ENCODE measurements around the gene ACSL6. TPM values are rescaled to one million over a fixed set of nuclear protein-coding genes. Genes with fewer than 3 reads are reported as not detected.

Gene ACSL6
- total RNA-seq, 2 experiments from 2014 or later: 3.3 to 4.7 TPM

DNA sequence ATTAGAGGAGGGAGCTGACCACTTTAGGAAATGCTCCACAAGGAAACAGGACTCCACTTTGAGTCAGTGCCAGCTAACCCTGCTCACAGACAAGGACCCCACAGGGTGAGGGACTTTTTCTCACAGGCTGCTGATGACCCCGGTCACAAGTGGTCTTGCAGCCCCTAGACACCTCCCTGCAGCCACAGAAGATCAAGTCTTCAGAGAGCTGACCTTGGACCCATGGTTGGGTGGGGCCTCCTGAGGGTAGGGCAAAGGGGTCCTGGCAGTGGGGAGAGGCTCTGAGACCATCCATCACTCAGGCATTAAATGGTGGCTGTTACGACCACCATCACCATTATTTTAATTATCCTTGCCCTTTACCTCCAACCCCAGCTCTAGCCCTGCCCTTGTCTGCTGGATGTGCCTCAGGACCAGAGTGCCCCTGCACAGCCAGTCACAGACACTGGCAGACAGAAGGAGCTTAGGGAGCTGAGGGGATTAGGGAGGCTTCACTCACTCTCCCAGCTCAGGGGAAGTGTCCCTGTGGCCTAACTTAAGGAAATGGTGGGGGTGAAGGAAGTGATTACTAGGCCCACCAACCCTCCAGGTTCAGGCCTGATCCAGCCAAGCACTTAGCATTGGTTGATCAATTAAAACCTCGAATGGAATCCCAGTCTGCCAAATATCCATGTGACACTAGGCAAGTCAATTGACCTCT lies 1.6 kb downstream of the ACSL6 start:
- Mint-ChIP-seq H3K36me3 (ENCODE audit: low read depth) (no peaks in the 10 kb centered on the region), H3K27me3 (peaks cover 29% of the 10 kb centered on the region), H3K27ac (no peak overlapping the region), H3K4me1 (ENCODE audit: low read depth) (peaks cover 21% of the 10 kb centered on the region), H3K9me3 (no peaks in the 10 kb centered on the region), H3K4me3 (peak overlapping the region; percentile 68)
- ChIA-PET POLR2A (interaction anchor here (0.8 to 1.6 kb wide), 2 partner anchors 10 to 11 kb away, joined by 5 read pairs; no protein-coding TSS in a partner anchor), CTCF (interaction anchor here (1.0 to 7.2 kb wide), 7 partner anchors 11 to 587 kb away, joined by 3 to 143 read pairs (median 22); partner anchors contain the start of gene IL3)
- intact Hi-C loops (cut with micrococcal nuclease): loop anchor here (10.0 kb wide), 1 partner anchor 585 kb away; no protein-coding TSS in a partner anchor
- ATAC-seq (no peak), DNase-seq (no peak)
- TF ChIP-seq, protein P1, sequence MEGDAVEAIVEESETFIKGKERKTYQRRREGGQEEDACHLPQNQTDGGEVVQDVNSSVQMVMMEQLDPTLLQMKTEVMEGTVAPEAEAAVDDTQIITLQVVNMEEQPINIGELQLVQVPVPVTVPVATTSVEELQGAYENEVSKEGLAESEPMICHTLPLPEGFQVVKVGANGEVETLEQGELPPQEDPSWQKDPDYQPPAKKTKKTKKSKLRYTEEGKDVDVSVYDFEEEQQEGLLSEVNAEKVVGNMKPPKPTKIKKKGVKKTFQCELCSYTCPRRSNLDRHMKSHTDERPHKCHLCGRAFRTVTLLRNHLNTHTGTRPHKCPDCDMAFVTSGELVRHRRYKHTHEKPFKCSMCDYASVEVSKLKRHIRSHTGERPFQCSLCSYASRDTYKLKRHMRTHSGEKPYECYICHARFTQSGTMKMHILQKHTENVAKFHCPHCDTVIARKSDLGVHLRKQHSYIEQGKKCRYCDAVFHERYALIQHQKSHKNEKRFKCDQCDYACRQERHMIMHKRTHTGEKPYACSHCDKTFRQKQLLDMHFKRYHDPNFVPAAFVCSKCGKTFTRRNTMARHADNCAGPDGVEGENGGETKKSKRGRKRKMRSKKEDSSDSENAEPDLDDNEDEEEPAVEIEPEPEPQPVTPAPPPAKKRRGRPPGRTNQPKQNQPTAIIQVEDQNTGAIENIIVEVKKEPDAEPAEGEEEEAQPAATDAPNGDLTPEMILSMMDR (IDR thresholded peaks at IDR 0.05): no peak

DNA sequence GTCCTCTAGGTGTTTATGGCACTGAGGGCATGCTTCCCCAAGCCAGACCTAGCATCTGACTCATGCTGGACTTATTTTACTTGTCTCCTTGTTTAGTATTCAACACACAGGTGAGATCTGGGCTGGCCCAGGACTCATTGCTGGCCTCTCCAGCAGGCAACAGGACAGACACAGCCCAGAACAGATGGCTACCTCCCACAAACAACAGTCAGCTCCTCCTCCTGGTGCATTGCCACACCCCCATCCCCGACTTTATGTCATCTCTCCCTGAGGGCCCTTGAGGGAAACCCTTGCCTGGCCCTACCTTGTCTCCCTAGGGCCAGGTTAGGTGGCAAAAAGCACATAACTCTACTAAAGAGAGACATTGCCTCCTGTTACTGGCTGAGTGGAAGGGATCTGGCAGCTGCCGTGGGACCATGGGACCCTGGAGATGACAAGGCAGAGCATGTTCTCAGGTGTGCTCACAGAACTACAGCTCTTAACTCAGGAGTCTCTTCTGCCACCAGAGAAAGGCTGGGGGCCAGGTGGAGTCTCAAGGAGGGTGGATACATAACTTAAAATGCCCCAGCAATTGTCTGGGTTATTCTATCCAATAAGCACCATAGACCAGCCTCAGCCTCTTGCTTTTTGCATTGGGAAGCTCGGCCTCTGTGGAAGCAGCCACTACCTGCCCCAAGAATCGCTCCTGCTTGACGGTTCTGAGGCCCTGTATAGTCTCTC lies 2.3 kb downstream of the ACSL6 start:
- TF ChIP-seq, protein P1 (IDR thresholded peaks at IDR 0.05): no peak
- no peak overlapping the region for H3K27ac Mint-ChIP-seq
- DNase-seq (no peak), ATAC-seq (no peak)
- H3K27me3 Mint-ChIP-seq: peaks cover 25% of the 10 kb centered on the region
- H3K4me3 Mint-ChIP-seq: no peak overlapping the region
- intact Hi-C loops (cut with micrococcal nuclease): loop anchor here (10.0 kb wide), 1 partner anchor 584 kb away; no protein-coding TSS in a partner anchor
- H3K4me1 Mint-ChIP-seq (ENCODE audit: low read depth): peaks cover 21% of the 10 kb centered on the region
- no peaks in the 10 kb centered on the region for H3K36me3 Mint-ChIP-seq (ENCODE audit: low read depth)
- no peaks in the 10 kb centered on the region for H3K9me3 Mint-ChIP-seq
- CTCF ChIA-PET: interaction anchor here (1.0 to 7.2 kb wide), 12 partner anchors 11 to 586 kb away, joined by 3 to 143 read pairs (median 8); partner anchors contain the start of gene IL3
- POLR2A ChIA-PET: interaction anchor here (1.6 kb wide), 1 partner anchor 12 kb away, joined by 5 read pairs; no protein-coding TSS in a partner anchor

DNA sequence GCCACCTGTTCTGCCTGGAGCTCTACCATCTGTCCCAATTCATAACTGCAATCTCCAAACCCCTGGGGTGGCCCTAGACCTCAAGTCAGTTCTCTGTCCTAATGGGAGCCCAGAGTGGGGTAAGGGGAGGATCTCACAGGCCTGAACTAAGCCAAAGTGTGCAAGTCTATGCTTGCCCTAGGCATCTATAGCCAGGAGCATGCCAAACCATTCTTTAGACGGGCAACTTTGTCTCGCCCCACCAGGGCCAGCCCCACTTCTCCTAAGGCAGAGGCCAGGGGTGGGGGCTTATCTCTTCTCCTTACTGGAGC lies 3.3 kb downstream of the ACSL6 start:
- CTCF ChIA-PET: interaction anchor here (0.6 to 7.2 kb wide), 39 partner anchors 10 to 589 kb away, joined by 3 to 143 read pairs (median 4); partner anchors contain the start of gene IL3
- intact Hi-C loops (cut with micrococcal nuclease): loop anchor here (10.0 kb wide), 1 partner anchor 583 kb away; no protein-coding TSS in a partner anchor
- Mint-ChIP-seq H3K4me3 (no peak overlapping the region), H3K27ac (no peak overlapping the region), H3K4me1 (ENCODE audit: low read depth) (peaks cover 21% of the 10 kb centered on the region), H3K9me3 (no peaks in the 10 kb centered on the region), H3K27me3 (peaks cover 23% of the 10 kb centered on the region), H3K36me3 (ENCODE audit: low read depth) (no peaks in the 10 kb centered on the region)
- no peak for ATAC-seq
- POLR2A ChIA-PET: no interaction called here
- TF ChIP-seq, protein P1 (IDR thresholded peaks at IDR 0.05): peak; percentile 27
- DNase-seq: no peak

DNA sequence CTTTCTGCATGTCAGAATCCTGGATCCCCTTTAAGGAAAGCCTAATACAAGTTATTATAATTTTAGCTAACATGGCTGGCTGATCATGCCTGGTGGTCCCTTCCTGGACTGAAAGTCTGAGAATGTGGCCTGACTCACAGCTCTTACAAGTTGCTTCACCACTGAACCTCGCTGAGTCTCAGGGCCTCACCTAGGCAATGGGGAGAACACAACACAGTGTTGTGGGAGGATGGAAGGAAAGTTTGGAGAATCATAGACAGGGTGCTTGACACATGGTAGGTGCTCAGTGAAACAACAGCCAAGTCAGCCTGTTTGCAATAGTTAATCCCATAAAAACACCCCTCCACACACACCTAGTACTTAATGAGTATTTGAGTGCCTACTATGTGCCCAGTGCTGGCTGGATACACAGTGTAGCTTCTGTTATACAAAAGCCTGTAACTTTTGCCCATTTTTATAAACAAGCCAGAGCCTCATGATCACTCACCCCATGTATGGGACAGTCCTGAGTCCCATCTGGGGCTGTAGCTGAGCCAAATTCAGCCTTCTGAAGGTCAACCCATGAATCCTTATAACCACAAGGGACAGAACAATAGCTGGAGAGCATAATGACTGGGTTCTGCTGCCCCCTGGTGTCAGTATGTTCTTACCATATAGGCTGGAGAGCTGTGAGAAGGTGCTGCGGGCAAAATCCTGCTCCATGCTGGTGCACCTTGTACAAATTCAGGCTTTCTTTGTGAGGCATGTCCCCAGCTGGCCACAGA lies 3.9 kb downstream of the ACSL6 start:
- DNase-seq (peak; percentile 93), ATAC-seq (peak; percentile 72)
- POLR2A ChIA-PET: no interaction called here
- Mint-ChIP-seq H3K27ac (no peak overlapping the region), H3K9me3 (no peaks in the 10 kb centered on the region), H3K4me1 (ENCODE audit: low read depth) (peaks cover 24% of the 10 kb centered on the region), H3K27me3 (peaks cover 22% of the 10 kb centered on the region), H3K36me3 (ENCODE audit: low read depth) (no peaks in the 10 kb centered on the region), H3K4me3 (no peak overlapping the region)
- TF ChIP-seq, protein P1 (IDR thresholded peaks at IDR 0.05): peak; percentile 88
- intact Hi-C loops (cut with micrococcal nuclease): loop anchor here (2.0 to 10.0 kb wide), 2 partner anchors 419 to 583 kb away; no protein-coding TSS in a partner anchor
- CTCF ChIA-PET: interaction anchor here (0.6 to 7.2 kb wide), 53 partner anchors 10 to 588 kb away, joined by 3 to 143 read pairs (median 4); partner anchors contain the start of gene IL3

Data from activated CD8-positive, alpha-beta T cell treated with anti-CD3 and anti-CD28 coated beads for 36 hours (primary cell).